Embryonic facial prominence (tissue), 1 donor: ENCODE data around the gene KIR2DL3.
"Not testable (repeated sequence)": the region's sequence is repeated elsewhere in the genome, so short reads cannot be mapped to it uniquely, and the experiment has no call there.

Experiments
- DNase-seq: peaks from one replicate; pipeline ENCODE4 v3.0.0-alpha.2; 2016; ENCODE audit errors: extremely low spot score

KIR2DL3 gene

DNA sequence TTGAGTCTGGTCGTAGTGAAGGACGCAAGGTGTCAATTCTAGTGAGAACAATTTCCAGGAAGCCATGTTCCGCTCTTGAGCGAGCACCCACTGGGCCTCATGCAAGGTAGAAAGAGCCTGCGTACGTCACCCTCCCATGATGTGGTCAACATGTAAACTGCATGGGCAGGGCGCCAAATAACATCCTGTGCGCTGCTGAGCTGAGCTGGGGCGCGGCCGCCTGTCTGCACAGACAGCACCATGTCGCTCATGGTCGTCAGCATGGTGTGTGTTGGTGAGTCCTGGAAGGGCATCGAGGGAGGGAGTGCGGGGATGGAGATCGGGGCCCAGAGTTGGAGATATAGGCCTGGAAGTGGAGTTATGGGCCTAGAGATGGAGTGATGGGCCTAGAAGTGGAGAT is at the start of gene KIR2DL3:
Gene KIR2DL3 (plus strand): TSS at position 208 of the 400 bp plus-strand sequence. CDS start 33 bp downstream, at position 241.
- not testable (repeated sequence) for DNase-seq

DNA sequence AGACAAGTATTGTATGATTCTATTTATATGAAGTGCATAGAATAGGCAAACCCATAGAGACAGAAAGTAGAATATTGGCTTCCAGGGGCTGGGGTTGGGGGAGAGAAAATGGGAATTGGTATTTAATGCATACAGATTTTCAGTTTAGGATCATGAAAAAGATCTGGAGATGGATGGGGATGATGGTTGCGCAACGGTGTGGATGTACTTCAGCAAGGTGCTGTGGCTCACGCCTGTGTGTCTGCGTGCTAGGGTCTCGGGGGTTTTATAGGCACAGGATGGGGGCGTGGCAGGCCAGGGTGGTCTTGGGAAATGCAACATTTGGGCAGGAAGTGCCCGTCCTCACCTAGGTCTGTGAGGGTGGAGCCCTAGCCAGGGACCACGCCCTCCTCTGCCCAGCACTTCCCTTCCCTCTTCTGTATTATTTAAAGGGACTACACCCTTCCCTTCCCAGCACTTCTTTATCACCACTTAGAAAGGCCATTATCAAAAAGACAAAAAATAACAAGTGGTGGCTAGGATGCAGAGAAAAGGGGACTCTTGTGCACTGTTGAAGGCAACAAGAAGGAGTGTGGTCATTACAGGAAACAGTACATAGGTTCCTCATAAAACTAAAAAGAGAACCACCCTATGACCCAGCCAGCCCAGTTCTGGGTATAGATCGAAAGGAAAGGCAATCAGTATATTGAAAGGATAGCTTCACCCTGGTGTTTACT is 46.6 kb upstream of the KIR2DL3 start:
- no peak for DNase-seq

DNA sequence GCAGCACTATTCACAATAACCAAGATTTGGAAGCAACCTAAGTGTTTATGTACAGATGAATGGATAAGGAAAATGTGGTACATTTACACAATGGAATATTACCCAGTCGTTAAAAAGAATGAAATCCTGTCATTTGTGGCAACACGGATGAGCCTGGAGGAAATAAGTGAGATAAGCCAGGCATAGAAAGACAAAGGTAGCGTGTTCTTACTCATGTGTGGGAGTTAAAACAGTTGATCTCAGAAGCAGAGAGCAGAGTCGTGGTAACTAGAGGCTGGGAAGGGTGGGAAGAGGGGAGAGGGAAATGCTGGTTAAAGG is 46.1 kb upstream of the KIR2DL3 start:
- no peak for DNase-seq

DNA sequence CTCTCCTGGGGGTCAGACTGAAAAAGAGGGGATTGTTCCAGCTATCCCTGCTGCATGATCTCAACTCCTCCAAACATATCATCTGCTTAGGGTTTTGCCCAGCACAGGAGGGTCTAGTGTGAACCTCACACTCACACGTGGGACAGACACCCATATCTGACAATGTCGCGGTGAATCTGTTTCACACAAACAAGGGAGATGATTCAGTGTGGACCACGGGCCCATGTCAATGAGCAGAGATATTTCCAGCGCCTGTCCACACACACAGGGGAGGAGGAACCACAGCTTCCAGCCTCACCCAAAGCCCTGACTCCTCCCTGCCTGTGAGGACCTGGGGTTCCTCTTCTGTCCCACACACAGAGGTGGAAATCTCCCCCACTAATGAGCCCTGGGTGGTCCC is 43.7 kb upstream of the KIR2DL3 start:
- DNase-seq: no peak

DNA sequence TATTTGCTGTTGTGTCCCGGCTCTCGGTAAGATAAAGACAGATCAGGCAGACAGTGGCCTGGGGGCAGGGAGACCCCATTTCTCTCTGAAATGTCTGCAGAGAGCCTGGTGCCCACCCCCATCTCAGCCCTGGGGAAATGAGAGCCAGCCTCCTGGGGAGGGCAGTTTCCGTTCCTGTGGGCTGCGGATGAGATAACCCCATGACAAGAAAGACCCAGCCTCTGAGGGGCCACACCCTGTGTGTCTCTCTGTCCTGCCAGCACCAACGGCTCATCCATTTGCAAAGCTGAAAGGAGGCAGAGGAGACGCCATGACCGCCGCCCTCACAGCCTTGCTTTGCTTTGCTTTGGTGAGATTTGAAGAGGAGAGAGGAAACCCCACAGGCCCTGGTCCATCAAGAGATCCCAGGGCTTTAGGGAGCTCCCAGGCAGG is 42.2 kb upstream of the KIR2DL3 start:
- DNase-seq: no peak

DNA sequence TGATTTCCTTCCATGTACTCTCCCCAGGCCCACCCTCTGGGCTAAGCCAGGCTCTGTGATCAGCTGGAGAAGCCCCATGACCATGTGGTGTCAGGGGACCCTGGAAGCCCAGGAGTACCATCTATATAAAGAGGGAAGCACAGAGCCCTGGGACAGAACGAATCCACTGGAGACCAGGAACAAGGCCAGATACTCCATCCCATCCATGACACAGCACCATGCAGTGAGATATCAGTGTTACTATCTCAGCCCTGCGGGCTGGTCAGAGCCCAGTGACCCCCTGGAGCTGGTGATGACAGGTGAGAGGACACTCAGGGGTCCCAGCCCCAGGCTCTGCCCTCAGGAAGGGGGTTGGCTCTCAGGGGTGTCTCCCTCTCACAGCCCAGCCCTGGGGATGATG is 41.5 kb upstream of the KIR2DL3 start:
- DNase-seq: no peak

DNA sequence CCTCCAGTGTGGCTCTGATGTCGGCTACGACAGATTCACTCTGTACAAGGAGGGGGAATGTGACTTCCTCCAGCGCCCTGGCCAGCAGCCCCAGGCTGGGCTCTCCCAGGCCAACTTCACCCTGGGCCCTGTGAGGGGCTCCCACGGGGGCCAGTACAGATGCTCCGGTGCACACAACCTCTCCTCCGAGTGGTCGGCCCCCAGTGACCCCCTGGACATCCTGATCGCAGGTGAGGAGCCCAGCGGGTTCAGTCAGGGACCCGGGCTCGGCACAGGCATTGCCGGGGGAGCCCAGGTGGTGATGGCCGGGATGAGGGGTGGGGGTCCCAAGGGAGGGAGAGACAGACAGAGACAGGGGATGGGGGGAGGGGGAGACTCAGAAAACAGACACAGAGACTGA is 40.6 kb upstream of the KIR2DL3 start:
- not testable (repeated sequence) for DNase-seq

DNA sequence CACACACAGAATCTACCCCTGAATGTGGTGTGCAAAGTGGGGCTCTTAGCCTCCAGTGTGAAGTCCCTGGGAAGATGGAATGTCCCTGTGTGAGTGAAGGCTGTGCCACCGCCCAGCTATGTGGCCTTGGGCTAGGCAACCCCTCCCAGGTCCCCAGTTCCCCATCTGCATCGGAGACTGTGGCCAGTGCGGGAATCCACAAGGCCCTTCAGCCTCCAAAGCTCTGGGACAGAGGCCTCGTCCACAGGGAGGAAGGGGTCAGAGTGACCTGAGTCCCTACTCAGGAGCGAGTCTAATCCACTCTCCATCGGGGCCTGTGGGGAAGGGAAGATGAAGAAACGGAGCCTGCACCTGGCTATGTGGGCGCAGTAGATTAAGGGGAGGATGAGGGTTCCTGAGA is 33.4 kb upstream of the KIR2DL3 start:
- no peak for DNase-seq

DNA sequence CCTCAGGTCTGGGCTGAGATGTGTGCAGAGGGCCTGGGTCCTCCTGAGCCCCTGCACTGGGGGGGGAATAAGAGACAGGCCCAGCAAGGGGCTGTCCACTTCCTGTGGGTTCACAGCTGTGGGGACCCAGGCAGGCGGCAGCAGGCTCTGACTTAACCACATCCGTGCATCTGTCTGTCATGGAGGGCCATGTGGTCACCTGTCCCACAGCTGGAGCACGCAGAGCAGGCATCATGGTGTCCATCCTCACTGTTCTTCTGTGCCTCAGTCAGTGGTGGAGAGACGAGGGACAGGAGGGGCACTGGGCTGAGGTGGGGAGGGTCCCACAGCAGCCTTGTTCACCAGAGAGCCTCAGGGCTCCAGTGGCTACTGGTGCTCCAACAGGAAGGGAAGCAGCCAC is 30.4 kb upstream of the KIR2DL3 start:
- DNase-seq: no peak

DNA sequence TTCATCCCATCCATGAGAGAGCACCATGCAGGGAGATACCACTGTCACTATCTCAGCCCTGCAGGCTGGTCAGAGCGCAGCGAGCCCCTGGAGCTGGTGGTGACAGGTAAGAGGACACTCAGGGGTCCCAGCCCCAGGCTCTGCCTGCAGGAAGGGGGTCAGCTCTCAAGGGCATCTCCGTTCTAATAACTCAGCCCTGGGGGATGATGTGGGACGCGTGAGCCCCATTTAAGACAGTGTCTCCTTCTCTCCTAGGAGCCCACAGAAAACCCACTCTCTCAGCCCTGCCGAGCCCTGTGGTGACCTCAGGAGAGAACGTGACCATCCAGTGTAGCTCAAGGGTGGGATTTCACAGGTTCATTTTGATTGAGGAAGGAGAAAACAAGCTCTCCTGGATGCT is 29.5 kb upstream of the KIR2DL3 start:
- DNase-seq: no peak

DNA sequence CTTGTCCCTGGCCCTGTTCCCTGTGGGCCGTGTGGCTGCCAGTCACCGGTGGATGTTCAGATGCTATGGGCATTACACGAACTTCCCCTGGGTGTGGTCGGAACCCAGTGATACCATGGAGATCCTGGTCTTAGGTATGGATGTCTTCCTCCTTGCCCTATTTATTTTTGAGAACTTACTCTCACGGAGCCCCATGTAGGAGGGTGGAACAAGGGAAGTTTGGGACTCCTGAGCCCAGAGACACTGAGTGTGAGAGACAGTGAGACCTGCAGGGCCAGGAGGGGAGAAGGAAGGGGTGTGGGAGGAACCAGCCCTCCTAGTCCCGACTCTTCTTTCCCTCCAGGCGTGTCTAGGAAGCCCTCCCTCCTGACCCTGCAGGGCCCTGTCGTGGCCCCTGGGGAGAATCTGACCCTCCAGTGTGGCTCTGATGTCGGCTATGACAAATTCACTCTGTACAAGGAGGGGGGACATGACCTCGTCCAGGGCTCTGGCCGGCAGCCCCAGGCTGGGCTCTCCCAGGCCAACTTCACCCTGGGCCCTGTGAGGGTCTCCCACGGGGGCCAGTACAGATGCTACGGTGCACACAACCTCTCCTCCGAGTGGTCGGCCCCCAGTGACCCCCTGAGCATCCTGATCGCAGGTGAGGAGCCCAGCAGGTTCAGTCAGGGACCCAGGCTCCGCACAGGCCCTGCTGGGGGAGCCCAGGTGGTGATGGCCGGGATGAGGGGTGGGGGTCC is 28.9 kb upstream of the KIR2DL3 start:
- no peak for DNase-seq

DNA sequence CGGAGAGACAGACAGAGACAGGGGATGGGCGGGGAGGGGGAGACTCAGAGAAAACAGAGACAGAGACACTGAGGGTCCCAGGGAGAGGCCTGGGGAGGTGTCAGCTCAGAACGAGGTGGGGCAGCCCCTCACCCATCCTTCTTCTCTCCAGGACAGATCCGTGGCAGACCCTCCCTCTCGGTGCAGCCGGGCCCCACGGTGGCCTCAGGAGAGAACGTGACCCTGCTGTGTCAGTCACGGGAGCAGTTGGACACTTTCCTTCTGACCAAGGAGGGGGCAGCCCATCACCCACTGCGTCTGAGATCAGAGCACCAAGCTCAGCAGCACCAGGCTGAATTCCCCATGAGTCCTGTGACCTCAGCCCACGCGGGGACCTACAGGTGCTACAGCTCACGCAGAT is 28.4 kb upstream of the KIR2DL3 start:
- not testable (repeated sequence) for DNase-seq

DNA sequence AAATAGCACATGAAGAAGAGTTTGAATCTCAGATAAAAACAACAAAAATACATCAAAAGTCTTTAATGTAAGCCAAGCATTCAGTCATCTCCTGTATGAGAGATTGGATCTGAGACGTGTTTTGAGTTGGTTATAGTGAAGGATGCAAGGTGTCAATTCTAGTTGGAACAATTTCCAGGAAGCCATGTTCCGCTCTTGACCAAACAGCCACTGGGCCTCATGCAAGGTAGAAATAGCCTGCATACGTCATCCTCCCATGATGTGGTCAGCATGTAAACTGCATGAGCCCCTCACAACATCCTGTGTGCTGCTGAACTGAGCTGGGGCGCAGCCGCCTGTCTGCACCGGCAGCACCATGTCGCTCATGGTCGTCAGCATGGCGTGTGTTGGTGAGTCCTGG is 14.2 kb upstream of the KIR2DL3 start, which contains the start of gene KIR3DL3:
Gene KIR3DL3 (plus strand): TSS at position 301 of the 400 bp plus-strand sequence. CDS start 55 bp downstream, at position 356.
- DNase-seq: no peak

DNA sequence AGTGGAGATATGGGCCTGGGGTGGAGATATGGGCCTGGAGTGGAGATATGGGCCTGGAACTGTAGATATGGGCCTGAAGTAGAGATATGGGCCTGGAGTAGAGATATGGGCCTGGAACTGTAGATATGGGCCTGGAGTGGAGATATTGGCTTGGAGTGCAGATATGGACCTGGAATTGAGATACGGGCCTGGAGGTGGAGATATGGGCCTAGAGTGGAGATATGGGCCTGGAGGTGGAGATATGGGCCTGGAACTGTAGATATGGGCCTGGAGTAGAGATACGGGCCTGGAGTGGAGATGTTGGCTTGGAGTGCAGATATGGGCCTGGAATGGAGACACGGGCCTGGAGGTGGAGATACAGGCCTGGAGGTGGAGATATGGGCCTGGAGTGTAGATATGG is 13.7 kb upstream of the KIR2DL3 start:
- no peak for DNase-seq

DNA sequence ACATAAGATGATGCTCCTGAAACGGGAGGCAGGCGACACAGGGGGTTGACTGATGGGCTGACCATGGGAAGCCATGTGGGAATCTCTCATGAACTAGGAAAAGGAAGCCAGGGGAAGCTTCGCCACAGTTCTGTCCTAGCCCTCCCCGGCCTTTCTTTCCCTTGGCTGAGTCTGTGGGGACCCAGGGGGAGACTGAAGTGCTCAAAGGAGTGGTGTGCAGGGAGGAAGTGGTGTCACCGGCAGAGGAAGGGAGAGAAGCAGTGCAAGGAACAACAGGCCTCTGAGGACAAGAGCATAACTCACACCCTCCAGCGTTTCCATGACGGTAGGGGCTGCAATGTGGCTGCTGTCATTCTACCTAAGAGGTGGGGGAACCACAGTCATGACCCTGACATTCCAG is 13.0 kb upstream of the KIR2DL3 start:
- no peak for DNase-seq

DNA sequence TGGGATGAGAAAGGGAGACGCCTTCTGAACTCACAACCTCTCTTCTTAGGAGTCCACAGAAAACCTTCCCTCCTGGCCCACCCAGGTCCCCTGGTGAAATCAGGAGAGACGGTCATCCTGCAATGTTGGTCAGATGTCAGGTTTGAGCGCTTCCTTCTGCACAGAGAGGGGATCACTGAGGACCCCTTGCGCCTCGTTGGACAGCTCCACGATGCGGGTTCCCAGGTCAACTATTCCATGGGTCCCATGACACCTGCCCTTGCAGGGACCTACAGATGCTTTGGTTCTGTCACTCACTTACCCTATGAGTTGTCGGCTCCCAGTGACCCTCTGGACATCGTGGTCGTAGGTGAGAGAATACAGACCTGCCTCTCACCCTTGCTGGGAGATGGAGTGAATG is 10.8 kb upstream of the KIR2DL3 start:
- no peak for DNase-seq

DNA sequence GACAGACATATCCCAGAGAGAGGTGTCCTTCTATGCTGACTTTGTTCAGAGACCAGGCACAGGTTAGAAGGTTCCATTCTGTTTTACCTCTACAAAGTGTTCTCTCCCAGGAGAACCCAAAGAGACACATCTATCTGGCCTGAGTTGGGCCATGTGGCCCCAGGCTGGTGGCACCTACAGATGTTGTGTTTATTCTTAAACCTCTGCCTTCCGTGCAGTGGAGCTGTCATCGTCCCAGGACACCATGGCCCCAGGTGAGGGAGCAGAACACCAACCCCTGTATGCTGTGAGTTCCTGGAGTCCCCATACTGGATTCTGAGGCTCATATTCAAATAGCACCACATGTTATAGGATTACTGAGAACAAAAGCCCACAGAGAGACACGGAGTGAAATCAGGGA is 10.1 kb upstream of the KIR2DL3 start:
- no peak for DNase-seq

DNA sequence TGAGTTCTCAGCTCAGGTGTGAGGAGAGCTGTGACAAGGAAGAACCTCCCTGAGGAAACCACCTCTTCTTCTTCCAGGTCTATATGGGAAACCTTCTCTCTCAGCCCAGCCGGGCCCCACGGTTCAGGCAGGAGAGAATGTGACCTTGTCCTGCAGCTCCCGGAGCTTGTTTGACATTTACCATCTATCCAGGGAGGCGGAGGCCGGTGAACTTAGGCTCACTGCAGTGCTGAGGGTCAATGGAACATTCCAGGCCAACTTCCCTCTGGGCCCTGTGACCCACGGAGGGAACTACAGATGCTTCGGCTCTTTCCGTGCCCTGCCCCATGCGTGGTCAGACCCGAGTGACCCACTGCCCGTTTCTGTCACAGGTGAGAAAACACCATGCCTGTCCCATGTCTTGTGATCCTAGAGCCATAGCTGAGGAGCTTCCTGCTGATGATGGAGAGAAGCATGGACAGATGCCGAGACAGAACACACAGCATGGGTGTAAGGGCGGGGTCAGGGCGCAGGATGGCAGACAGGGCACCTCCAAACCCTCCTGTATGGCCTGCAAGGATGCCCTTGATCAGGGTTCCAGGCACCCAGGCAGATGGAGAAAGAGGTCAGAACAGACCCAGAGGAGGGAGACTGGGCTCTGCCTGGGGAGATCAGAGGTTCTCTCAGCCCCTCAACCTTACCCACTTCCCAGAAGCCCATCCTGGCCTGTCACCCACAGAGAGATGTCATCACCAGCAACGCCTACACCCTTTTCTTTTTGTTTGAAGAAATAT is 8.7 kb upstream of the KIR2DL3 start:
- no peak for DNase-seq

DNA sequence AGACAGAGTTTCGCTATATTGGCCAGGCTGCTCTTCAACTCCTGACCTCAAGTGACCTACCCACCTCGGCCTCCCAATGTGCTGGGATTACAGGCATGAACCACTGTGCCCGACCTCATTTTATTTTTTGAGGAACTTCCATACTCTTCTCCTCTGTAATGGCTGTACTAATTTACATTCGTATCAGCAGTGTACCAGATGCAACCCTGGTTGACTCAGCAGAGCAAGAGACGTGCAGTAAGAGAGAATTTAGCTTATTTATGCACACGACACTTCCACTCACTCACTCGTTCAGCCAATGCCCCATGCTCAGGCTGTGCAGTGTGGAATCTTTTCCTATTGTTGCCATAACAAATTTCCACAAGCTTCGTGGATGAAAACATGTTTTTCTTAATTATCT is 7.1 kb upstream of the KIR2DL3 start:
- no peak for DNase-seq

DNA sequence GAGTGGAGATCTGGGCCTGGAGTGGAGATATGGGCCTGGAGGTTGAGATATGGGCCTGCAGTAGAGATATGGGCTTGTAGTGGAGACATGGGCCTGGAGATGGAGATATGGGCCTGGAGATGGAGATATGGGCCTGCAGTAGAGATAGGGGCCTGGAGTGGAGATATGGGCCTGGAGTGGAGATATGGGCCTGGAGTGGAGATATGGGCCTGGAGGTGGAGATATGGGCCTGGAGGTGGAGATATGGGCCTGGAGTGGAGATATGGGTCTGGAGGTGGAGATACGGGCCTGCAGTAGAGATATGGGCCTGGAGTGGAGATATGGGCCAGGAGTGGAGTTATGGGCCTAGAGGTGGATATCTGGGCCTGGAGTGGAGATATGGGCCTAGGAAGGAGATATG is 402 bp downstream of the KIR2DL3 start:
- DNase-seq: no peak

DNA sequence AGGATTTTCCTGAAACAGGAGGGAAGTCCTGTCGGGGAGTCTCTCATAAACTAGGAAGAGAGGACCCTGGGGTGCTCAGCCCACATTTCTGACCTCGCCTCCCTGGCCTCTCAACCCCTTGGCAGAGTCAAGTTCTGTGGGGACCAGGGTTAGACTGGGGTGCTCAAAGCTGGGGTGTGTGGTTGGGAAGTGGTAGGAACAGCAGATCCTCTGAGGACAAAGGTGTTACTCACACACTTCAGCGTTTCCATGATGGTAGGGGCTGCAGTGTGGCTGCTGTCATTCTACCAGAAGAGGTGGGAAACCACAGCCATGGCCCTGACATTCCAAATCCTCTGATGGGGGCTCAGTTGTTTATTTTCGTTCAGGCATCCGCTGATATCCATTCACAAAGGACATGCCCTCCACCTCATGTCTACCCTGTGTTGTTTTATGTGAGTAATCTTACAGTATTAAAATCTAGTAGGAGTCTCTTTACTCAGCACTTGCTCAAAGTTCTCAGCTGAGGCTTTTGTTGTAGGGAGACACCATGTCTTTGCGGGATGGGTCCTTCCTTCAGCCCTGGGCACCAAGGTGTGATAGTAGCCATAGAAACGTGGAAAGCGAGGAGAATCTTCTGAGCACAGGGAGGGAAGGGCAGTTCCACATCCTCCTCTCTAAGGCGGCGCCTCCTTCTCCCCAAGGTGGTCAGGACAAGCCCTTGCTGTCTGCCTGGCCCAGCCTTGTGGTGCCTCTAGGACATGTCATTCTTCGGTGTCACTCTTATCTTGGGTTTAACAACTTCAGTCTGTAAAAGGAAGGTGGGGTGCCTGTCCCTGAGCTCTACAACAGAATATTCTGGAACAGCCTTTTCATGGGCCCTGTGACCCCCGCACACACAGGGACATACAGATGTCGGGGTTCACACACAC is 1.5 kb downstream of the KIR2DL3 start:
- no peak for DNase-seq

DNA sequence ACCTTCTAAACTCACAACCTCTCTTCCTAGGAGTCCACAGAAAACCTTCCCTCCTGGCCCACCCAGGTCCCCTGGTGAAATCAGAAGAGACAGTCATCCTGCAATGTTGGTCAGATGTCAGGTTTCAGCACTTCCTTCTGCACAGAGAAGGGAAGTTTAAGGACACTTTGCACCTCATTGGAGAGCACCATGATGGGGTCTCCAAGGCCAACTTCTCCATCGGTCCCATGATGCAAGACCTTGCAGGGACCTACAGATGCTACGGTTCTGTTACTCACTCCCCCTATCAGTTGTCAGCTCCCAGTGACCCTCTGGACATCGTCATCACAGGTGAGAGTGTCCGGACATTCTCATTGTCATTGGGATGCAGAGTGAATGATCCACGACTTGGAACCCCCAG is 3.6 kb downstream of the KIR2DL3 start:
- DNase-seq: not testable (repeated sequence)
